ENCODE results near the gene ACTG1.

Gene ACTG1

DNA sequence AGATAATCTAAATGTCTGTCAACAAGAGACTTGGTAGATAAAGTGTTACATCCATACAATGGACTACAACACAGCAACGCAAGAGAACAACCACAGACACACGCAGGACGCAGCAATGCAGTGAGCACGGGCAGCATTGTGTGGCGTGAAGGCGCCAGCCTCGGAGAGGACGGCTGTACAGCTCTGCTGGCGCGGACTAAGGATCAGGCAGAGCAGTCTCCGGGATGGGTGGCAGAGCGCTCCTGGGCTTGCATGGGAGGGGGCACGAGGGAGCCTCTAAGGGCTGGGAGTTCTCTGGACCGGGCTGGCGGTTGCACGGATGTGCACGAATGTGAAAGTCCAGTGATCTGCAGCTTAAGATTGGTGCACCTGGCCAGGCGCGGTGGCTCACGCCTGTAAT, 34.5 kb downstream of the ACTG1 start:
- DNase-seq = no peak

DNA sequence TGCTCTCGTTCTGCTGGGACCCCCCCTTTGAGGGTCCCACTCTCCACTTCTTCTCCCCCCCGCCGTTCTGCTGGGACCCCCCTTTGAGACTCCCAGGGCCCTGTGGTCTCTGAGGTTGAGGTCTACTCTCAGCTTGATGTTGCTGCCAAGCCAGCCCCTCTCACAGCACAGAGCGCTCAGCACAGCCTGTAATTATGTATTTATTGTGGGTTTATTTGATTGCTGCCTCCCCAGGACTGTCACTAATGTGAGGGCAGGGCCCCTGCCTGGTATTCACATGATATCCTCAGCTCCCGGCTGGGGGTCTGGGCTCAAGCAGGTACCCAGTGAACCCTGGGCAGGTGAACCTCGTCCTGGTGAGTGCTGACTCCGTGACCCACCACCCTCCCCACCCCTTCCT, 35.4 kb downstream of the ACTG1 start:
- no peak for DNase-seq

DNA sequence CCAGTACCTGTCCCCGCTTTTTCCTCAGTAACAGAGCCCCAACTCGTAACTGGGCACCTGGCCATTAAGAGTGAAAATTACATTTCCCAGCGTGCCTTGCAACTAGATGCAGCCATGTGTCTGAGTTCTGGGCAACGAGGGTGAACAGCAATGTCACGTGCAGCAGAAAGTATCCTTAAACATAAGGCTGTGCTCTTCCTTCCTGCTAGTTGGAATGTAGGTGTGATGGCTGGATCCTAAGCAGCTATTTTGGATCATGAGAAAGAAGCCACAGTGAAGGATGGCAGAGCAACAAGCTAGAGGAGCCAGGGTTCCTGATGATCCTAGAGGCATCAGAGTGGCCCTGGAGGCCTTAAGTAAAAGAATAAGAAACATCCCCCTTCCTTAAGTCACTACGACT, 36.0 kb downstream of the ACTG1 start:
- no peak for DNase-seq

DNA sequence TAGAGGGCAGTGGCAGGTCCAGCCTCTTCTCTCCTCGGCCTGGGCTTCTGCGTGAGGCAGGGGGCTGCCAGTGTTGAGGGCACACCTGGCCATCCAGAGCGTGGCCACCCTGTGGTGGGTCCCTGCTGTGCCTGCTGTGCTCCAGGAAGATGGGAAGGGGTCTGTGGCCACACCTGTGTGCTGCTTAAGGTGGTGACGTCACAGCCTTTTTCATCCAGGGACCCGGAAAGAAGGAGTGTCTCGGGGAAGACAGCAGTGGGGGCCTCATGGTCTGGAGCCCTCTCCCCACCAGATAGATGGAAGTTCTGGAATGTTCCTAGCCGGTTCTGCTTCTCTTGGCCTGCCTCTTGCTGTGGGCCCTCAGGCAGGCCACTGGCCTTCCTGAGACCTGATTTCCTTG, 36.5 kb downstream of the ACTG1 start:
- no peak for DNase-seq

DNA sequence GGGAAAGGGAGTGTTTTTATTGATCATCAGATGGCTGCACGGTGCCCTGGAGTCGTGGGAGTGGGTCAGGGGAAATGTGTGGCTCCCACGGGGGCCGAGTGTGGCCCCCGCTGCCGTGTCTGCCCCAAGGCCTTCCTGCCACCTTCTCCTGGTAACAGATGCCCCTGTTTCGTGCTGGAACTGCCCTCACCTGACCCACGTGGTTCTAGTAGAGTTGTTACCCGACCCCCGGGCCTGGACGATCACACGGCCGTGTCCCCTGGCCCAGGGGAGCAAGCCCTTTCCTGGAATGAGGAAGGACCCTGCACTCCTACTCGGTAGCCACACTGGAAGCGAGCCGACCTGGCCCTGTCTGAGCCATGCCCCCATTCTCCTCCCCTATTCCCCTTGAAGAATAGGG, 37.6 kb downstream of the ACTG1 start:
- no peak for DNase-seq

DNA sequence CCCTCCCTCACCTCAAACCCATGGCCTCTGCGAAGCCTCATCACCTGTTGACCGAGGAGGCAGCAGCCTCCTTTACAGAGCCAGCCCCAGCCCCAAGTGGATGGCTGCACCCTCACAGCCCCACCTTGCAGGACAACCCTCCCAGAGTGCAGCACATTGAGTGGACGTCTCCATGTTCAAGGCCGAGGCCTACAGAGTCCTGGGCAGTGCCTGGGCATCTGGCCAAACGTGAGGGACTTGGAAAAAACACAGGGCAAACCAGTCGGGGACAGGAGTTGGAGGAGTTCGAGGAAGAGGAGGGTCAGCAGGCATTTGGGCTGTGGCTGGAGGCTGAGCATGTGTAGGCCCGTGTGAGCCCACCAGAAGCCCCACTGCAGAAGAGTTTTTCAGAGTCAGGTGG, 39.6 kb downstream of the ACTG1 start:
- DNase-seq = no peak

DNA sequence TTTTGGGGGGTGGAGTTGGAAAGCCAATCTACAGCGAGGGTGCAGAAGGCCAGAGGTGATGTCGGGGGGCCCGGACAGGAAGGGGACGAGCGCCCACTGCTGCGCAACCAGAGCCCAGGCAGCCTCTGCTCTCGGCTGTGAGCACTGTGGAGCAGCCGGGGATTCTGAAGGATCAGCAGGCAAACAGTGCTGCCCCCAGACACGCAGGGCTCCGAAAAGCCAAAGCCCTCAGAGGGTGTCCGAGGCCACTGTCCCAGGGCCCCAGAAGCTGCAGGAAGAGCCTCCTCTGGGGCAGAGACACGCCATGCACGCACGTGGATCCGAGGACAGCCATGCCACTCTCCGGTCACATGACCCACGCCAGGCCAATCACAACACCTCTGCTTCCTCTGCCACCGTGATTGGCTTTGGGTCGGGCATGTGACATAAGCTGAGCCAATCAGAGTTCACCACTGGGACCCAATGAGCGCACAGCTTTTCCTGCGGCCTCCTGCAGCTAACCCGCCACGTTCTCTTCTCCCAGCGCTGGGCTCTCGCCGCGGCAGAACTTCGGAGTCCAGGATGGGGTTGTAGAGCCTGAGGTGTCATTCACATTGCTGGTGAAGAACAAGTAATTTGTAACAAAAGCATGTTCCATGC, 40.7 kb downstream of the ACTG1 start:
- DNase-seq = peak; percentile 51

DNA sequence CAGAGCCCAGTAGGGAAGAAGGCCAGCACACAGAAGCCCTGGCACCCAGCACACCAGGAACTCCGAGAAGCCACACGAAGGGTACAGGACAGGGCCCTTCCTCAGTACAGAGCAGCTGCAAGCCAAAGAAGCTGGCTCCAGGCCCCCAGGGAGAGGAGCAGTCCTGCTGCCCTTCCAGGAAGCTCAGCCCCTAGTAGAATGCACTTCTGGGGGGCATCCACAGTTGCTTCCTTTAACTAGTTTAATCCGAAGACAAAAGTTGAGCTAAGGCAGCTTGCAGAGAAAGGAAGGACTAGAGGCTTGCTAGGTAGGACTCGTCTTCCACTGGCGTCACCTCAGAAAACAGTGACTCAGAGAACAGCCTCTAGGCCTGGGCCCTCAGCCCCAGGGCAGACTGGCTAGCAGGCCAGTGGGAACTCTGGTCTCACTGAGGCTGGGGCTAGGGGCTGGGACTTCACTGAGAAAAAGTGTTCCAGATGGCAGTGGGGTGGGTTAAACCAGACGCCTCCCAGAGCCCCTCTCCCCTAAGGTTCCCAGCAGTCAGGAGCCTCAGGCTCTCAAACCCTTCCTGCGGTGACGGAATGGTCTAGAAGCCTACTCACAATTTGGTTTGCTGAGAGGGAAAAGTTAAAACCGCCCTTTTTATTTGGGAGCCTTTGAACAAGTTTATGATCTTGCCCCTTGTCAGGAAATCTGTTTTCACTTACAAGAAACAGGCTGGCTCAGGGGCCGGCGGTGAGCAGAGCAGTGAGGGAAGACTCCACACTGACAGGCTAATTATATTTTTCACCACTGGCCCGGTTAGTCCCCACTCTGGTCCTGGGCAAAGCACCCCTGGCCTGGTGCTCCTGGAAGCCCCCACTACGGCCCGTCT, 41.4 kb downstream of the ACTG1 start:
- DNase-seq = no peak

DNA sequence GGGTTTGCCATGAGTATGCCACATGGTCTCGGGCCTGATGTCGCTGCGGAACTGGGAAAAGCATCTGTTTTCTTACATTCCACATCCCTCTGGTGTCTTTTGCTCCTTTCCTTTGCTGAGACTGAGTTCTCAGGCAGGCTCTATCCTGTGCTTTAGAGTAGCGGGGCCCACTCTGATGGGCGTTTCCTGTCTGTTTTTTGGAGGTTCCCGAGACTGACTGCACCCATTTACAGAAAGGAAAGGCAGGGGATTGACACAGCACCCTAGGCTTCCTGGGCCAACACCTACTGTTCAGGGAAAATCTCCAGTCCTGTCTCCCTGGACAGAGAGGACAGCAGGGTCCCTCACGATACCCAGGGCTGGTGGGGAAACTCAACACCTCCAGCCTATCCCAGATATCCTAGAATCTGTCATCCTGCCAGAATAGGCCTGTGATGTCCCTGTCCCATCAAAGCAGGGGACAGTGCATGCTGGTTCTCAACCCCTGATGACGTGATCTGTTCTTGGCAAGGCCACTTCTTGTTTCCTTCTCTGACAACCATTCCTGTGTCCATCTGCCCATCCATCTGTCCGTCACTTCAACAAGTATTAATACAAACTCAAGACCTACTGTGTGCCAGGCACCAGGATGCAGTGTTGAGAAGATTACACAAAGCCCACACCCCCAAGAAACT, 42.2 kb downstream of the ACTG1 start:
- DNase-seq = no peak

DNA sequence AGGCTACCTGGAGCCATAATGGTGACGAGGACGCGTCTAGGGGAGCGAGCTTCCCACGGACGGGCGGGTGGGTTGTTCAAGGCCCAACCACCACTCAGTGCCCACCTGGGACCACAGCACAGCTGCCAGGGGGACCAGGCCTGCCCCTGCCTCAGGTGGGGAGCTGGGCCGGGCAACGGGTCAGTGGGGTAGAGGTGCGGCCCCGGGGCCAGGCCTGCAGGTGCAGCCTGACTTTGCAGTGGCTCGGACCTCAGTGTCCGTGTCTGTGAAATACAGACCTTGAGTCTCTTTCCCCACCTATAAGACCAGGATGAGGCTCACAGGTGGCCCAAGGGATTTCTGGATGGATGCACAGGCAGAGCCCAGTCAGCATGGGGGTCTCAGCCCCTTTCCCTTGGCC, 43.3 kb downstream of the ACTG1 start:
- no peak for DNase-seq

DNA sequence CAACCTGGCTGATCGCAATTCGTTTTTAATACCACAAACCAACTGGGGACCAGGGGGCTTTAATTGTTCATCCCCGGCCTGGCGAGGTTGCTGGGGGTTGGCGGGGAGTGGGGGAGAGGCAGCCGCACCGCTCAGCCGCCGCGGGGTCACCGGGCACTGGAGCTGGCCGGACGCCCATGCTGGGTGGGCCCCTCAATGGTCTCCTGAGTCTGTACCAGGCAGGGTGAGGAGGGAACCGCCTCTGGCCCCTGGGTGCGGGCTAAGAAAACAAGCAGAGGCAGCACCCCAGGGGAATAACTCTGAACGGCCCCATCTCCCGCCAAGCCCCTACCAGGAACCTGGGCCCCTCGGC, 43.9 kb downstream of the ACTG1 start:
- DNase-seq = no peak

DNA sequence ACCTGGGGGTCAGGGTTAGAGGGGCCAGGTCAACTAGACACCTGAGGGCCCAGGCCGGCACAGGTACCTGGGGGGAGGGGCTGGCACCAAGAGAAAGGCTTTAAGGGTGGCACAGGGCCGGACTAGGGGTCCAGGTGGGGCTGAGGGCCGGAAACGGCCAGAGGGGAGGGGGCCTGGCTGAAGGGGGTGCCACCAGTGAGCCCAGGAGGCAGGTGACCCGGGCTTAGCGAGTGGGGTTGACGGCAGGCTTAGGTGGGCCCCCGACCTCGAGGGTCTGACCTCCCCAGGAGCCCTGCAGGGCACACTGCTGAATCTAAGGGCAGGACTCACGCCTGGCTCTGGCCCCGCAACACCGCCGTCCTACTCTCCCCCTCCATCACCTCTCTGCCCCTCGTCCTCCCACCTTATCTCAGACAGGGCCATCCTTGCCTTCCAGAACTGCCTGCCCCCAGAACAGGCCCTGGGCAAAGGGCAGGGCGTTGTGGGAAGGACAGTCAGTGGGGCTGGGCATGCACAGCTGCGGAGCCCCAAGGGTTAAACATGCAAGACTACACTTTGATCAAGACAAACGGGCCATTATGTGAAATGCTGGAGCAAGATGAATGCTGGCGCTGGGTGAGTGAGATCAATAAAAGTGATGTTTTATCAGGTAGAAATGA, 44.4 kb downstream of the ACTG1 start:
- no peak for DNase-seq

DNA sequence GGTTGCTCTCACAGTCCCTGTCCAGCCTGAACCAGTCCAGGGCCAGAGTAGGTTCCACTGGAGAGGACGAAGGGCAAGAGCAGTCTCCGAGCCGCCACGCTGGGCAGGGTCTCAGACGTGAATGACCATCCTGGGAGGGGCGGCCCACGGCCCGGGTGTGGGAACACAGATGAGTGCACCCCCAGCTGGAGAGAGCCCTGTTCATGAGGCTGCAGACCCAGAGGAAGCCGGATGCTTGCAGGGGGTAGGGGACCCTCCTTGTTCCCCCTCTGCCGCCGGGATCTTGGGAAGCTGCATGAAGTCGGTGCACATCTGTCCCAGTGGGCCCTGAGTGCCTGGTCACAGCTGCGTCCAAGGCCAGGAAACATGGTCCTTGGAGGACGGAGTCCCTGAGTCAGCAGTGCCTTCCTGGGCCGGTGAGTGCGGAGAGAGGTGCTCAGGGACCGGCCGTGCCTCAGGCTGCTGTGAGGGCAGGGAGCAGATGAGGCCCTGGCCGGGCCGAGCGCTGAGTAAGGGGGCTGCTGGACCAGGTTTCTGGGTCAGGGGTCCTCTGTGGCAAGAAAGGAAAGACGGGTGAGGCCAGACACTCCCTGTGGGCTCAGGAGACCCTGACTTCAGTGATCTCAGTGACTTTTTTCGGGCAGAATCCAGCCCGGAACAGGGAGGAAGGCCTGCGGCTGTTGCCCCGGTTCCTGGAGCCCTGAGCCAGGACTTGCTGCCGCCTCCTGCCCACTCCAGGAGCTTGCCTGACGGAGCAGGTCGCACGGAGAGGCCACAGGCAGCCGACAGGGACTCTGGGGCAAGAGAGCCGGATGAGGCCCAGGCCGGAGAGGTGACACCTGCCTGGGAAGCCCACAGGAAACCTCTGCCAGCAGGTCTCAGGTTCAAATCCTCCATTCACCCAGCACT, 45.8 kb downstream of the ACTG1 start:
- no peak for DNase-seq

DNA sequence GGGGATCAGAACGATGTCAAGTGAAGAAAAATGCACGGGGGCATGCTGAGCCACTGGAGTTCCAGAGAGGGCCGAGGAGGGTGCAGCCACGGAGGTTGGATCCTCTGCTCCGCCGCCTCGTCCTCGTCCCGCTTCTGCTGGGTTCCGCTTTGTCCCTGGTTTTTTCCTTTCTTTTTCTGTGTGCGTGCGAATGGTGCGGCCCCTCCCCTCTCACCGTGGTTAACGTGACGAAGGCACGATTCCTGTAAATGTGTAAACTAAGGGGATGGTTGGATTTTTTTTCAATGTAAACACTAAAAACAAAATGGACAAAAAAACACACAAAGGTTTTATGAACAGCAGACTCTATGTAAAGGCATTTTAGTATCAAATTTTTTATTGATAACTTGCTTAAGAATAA, 46.7 kb downstream of the ACTG1 start:
- DNase-seq = no peak

DNA sequence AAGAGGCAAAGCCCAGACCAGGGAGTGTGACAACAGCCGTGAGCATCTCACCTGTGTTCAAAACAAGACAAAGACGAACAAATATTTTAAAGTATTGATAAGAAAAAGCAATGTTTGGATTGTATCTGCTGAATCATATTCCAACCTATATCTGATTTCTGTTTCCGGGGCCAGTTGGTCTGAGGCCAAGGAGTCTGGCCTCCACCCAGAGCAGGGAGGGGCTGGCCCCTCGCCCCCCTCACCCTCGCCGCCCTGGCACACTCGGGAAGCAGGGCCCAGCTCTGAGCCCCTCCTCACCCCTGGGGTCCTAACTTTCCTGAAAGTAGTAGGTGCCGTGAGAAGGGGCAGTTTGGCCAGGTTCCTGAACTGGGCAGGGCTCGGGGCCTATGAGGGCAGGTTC, 48.0 kb downstream of the ACTG1 start:
- no peak for DNase-seq

DNA sequence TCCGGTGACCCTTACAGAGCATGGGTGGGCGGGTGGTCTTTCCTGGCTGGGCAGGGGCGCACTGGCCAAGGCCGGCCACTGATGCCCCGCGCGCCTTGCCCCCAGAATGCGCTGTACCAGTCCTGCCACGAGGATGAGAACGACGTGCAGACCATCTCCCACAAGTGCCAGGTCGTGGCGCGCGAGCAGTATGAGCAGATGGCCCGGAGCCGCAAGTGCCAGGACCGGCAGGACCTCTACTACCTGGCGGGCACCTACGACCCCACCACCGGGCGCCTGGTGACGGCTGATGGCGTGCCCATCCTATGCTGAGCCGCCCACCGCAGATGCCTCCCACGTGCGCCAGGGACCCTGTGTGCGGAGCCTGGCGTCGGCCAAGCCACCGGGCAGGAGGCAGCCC, 49.1 kb downstream of the ACTG1 start:
- DNase-seq = no peak

DNA sequence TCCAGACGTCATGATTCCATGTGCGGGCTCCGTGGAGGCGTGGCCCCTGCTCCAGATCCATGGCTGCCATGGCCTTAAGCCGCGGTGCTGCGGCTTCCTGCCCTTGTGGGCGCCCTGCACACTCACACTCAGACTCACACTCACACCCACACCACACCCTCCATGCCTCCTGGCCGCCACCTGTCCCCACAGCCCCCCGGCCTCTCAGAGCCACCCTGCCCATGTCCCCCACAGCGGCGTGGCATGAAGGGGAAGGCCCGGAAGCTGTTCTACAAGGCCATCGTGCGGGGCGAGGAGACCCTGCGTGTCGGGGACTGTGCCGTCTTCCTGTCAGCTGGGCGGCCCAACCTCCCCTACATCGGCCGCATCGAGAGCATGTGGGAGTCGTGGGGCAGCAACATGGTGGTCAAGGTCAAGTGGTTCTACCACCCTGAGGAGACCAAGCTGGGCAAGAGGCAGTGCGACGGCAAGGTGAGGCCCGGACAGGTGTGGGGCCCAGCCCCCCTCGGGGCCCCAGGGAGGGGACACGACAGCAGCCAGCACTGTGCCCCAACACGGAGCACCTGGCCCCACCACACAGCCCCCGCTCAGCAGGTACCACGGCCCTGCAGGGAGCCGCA, 50.0 kb downstream of the ACTG1 start:
- no peak for DNase-seq

DNA sequence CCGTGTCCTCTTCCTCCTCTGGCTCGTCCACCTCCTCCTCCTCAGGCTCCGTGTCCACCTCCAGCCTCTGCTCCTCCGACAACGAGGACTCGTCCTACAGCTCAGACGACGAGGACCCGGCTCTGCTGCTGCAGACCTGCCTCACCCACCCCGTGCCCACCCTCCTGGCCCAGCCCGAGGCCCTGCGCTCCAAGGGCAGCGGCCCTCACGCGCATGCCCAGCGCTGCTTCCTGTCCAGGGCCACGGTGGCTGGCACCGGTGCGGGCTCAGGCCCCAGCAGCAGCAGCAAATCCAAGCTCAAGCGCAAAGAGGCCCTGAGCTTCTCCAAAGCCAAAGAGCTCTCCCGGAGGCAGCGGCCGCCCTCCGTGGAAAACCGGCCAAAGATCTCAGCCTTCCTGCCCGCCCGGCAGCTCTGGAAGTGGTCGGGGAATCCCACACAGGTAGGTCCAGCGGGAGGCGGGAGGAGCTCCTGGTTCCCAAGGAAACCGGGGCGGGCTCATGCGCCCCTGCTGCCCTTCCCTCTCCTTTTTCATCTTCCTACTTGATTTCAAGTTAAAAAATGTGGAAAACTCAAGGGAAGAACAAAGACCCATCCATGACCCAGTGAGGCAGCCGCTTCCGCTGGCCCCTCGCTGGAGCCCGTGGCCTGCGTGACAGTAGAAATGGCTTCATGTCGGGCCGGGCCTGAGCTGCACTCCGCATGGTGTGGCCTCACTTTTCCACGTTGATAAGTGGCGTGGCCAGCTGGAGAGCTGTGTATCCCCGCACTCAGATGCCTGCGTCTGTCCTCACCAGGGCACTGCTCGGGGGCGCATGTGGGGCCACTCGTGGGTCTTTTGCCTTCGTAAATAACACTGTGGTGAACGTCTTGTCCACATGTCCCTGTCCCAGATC, 50.7 kb downstream of the ACTG1 start:
- DNase-seq = no peak

DNA sequence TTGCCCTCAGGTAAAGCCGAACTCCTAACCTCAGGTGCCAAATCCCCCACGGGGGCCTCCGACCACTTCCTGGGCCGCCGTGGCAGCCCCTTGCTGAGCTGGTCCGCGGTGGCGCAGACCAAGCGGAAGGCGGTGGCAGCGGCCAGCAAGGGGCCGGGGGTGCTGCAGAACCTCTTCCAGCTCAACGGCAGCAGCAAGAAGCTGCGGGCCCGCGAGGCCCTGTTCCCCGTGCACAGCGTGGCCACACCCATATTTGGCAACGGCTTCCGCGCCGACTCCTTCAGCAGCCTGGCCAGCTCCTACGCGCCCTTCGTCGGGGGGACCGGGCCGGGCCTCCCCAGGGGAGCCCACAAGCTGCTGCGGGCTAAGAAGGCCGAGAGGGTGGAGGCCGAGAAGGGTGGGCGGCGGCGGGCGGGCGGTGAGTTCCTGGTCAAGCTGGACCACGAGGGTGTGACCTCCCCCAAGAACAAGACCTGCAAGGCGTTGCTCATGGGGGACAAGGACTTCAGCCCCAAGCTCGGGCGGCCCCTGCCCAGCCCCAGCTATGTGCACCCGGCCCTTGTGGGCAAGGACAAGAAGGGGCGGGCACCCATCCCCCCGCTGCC, 51.6 kb downstream of the ACTG1 start:
- no peak for DNase-seq
